Endometrial microvascular endothelial cells (primary cell): ENCODE data around the gene GAGE12C. TPM values are rescaled to one million over a fixed set of nuclear protein-coding genes. Genes with fewer than 3 reads are reported as not detected.
"Not testable (repeated sequence)": the region's sequence is repeated elsewhere in the genome, so short reads cannot be mapped to it uniquely, and the experiment has no call there.

Experiments
- in situ Hi-C: cut with HindIII; loops from 2 replicates; pipeline ENCODE4 v1.10.0; 2017; ENCODE audit warnings: low sequenced_read_pairs, low pct_unique_long_range_greater_than_20kb; ENCODE audit errors: inconsistent ontology term
- total RNA-seq: library from RNA; depleted of rRNA; stranded (reverse); fragments of >200 nt; gene quantifications from one replicate; pipeline ENCODE4 v1.2.3, GENCODE V29; 2015; ENCODE audit errors: inconsistent ontology term

Gene GAGE12C
- not detected for total RNA-seq

GRCh38 chrX:49531877-49532276 lies at the start of gene GAGE12C:
Gene GAGE12C, plus strand, starts transcription at chrX:49532177. Its CDS starts 1,155 bp downstream, at chrX:49533332.
- in situ Hi-C loops = not testable (repeated sequence)

GRCh38 chrX:49541433-49541832 lies 9.5 kb downstream of the GAGE12C start, which contains the start of gene GAGE12D:
Gene GAGE12D, plus strand, starts transcription at chrX:49541733. Its CDS starts 1,155 bp downstream, at chrX:49542888.
- in situ Hi-C loops = not testable (repeated sequence)

- in situ Hi-C loops = not testable (repeated sequence)
Measured at GRCh38 chrX:49550989-49551388, 19.0 kb downstream of the GAGE12C start, which contains the start of gene GAGE12E. Gene GAGE12E, plus strand, starts transcription at chrX:49551289. Its CDS starts 1,155 bp downstream, at chrX:49552444.

GRCh38 chrX:49560542-49560941 lies 28.6 kb downstream of the GAGE12C start, which contains the start of gene GAGE12F:
Gene GAGE12F, plus strand, starts transcription at chrX:49560842. Its CDS starts 1,155 bp downstream, at chrX:49561997.
- in situ Hi-C loops = not testable (repeated sequence)

- in situ Hi-C loops = not testable (repeated sequence)
Measured at GRCh38 chrX:49568728-49569127, 36.8 kb downstream of the GAGE12C start.

- in situ Hi-C loops = not testable (repeated sequence)
Measured at GRCh38 chrX:49569152-49569551, 37.2 kb downstream of the GAGE12C start.

GRCh38 chrX:49570100-49570499 lies 38.1 kb downstream of the GAGE12C start, which contains the start of gene GAGE12G:
Gene GAGE12G, plus strand, starts transcription at chrX:49570400. Its CDS starts 1,155 bp downstream, at chrX:49571555.
- in situ Hi-C loops = not testable (repeated sequence)

GRCh38 chrX:49579649-49580048 lies 47.7 kb downstream of the GAGE12C start, which contains the start of gene GAGE12H:
Gene GAGE12H, plus strand, starts transcription at chrX:49579949. Its CDS starts 1,155 bp downstream, at chrX:49581104.
- in situ Hi-C loops = not testable (repeated sequence)

Other genes with a start within 250 kb of the GAGE12C start
- gene GAGE10, start 228.5 kb upstream of the GAGE12C start, total RNA-seq = not detected
- gene GAGE12J, start 210.1 kb upstream of the GAGE12C start, total RNA-seq = not detected
- not detected for gene GAGE13, start 200.6 kb upstream of the GAGE12C start, total RNA-seq
- gene GAGE12D, start 9.6 kb downstream of the GAGE12C start, total RNA-seq = not detected
- gene GAGE12E, start 19.1 kb downstream of the GAGE12C start, total RNA-seq = not detected
- not detected for gene GAGE12F, start 28.7 kb downstream of the GAGE12C start, total RNA-seq
- not detected for gene GAGE12G, start 38.2 kb downstream of the GAGE12C start, total RNA-seq
- not detected for gene GAGE12H, start 47.8 kb downstream of the GAGE12C start, total RNA-seq
- not detected for gene GAGE2A, start 57.3 kb downstream of the GAGE12C start, total RNA-seq
- gene GAGE1, start 66.8 kb downstream of the GAGE12C start, total RNA-seq = not detected
- gene PAGE1, start 163.8 kb downstream of the GAGE12C start, total RNA-seq = not detected